ENCODE measurements around the gene ELF5.

DNA sequence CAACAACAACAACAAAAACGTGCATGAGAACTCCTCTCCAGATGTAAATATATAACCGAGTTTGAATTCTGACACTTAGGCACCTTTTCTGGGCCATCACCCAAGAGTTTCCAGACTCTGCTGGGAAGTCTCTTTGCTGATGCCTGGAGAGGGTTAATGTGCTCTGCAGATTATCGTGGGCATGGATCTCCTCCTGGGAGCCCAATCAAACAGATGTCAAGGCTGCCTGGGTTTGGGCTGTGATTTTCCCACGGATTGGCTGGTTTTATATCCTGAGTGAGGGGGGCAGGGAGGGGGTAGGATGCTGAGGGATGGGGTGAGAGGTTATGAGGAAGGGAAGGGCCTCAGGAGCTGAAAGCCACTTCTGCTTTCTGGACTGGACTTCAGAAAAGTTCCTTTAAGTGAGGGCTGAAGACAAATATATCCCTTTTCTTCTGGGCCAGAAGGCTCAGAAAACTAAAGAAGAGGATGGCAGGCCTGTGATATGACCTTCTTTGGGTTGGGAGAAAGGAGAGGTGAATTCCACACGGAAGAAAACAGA lies 4.2 kb downstream of the ELF5 start:
- TF ChIP-seq, protein P1, sequence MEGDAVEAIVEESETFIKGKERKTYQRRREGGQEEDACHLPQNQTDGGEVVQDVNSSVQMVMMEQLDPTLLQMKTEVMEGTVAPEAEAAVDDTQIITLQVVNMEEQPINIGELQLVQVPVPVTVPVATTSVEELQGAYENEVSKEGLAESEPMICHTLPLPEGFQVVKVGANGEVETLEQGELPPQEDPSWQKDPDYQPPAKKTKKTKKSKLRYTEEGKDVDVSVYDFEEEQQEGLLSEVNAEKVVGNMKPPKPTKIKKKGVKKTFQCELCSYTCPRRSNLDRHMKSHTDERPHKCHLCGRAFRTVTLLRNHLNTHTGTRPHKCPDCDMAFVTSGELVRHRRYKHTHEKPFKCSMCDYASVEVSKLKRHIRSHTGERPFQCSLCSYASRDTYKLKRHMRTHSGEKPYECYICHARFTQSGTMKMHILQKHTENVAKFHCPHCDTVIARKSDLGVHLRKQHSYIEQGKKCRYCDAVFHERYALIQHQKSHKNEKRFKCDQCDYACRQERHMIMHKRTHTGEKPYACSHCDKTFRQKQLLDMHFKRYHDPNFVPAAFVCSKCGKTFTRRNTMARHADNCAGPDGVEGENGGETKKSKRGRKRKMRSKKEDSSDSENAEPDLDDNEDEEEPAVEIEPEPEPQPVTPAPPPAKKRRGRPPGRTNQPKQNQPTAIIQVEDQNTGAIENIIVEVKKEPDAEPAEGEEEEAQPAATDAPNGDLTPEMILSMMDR (conservative IDR thresholded peaks at IDR 0.05): no peak
- no peak for TF ChIP-seq ZFX (IDR thresholded peaks at IDR 0.05)

Data from C4-2B (cell line).